ENCODE results near the gene SAMD5.

SAMD5 gene

GRCh38 chr6:147618927-147619326 is 110.4 kb downstream of the SAMD5 start:
- no peak overlapping the region for H3K27ac ChIP-seq
- no peak for TF ChIP-seq CTCF (conservative IDR thresholded peaks at IDR 0.05)

Data from VCaP (cell line).